ENCODE results near the gene SIDT1.

Gene SIDT1

DNA sequence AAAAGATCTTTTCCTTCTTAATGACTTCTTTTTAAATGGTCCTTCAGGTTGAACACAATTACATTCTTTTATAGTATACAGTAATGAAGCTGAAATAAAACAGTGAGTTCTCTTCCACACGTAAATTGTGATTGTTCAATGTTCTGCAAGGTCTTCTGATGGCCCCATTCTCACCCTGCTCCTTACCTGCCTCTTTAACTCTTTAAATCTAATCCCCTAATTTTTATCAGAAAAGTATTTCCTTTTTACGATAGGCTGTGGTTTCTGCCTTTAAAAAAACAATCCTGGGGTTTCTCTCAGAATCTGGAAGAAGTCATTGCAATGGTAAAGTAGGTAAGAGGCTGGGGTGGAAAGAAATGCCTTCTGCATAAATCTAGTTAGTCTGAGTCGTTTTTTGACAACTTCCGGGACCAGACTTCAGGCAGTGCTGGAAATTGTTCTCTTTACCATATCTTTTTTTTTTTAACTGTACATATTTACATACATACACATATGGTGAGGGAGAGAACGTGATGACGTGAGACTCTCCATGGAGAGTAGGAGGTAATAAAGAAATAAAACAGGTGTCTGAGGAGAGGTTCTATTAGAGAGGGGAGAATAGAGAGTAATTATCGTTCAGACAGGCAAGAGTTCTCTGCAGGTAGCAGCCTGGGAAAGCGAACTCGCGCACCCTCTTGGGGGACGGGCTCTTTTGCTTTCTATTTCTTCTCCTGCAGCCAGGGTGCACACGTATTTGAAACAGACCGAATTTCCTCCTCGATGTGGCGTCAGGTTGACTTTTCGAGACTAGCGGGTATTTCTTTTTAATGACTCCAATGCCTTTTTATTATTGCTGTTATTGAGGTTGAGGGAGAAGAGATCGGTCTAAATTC is at the start of gene SIDT1:
SIDT1 (plus strand) TSS at position 730 of the 872 bp plus-strand sequence. CDS start 467 bp downstream, outside the sequence.
- DNase-seq (ENCODE audit: low read depth) = no peak

GRCh38 chr3:113485161-113485609 is 47.2 kb upstream of the SIDT1 start:
- H3K4me3 ChIP-seq (ENCODE audit: low read depth, low read length) = no peak overlapping the region
- DNase-seq (ENCODE audit: low read depth) = no peak

More for the DNA sequence above, at the start of gene SIDT1:
- peak within 1 kb of the TSS; percentile 51 for H3K4me3 ChIP-seq (ENCODE audit: low read depth, low read length)

DNA sequence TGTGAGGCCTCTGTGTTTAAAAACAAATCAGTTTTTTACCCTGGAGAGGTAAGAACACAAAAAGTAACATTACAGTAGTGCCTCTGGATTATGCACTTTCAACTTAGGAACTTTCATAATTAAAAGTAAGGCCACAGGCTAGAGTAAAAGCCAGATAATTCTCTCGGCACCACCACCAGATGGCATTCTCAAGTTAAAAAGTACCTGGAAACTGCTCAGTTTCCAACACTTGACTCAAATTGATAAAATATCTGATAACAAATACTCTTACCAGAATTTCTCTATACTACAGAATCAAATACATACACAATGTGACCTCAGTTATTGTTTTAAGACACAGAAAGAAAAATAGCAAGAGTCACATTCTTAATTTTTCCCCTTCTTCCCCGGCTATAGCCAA is 37.3 kb upstream of the SIDT1 start:
- H3K4me3 ChIP-seq (ENCODE audit: low read depth, low read length) = no peak overlapping the region
- DNase-seq (ENCODE audit: low read depth) = no peak

- DNase-seq (ENCODE audit: low read depth) = no peak
- no peak overlapping the region for H3K4me3 ChIP-seq (ENCODE audit: low read depth, low read length)
Observed at GRCh38 chr3:113496924-113497323, 35.4 kb upstream of the SIDT1 start.

DNA sequence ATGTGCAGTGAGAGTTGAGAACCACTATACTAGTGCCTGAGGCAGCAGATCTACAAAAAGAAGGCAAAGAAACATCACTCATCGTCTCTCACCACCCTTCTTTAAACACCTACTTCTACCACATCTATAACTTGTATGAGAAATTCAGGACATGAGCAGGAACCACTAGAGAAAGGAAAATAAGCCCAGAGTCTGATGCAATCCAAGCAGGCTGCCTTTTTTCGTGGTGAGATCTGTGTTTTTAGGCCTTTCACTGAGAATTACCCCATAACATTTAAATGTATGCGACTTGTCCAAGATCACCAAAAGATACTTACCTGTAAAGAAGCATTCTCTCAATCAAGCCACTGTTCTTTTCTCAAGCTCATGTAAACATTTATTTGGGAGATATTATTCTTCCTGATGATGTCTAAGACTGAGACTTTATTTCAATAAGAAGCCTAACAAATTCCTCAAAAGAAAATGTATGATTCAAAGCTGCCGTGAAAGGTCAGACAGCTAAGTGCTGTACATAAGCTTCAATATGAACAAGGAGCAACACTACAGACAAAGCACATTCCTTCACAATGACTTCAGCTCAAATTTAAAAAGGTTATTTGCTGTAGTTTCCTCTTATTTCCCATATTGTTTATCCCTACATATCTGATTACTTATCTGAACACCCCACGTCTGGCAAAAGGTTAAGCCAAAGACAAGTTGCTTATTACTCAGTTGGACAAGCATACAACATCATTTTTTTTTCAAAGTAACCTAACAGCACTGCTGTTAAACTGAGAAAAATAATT is 33.9 kb upstream of the SIDT1 start:
- H3K4me3 ChIP-seq (ENCODE audit: low read depth, low read length) = no peak overlapping the region
- peak; percentile 47 for DNase-seq (ENCODE audit: low read depth)

- no peak overlapping the region for H3K4me3 ChIP-seq (ENCODE audit: low read depth, low read length)
- no peak for DNase-seq (ENCODE audit: low read depth)
Observed at GRCh38 chr3:113499081-113499480, 33.3 kb upstream of the SIDT1 start.

GRCh38 chr3:113501597-113501996 is 30.8 kb upstream of the SIDT1 start:
- H3K4me3 ChIP-seq (ENCODE audit: low read depth, low read length) = no peak overlapping the region
- no peak for DNase-seq (ENCODE audit: low read depth)

GRCh38 chr3:113505867-113506266 is 26.5 kb upstream of the SIDT1 start:
- H3K4me3 ChIP-seq (ENCODE audit: low read depth, low read length) = no peak overlapping the region
- DNase-seq (ENCODE audit: low read depth) = no peak

- no peak overlapping the region for H3K4me3 ChIP-seq (ENCODE audit: low read depth, low read length)
- no peak for DNase-seq (ENCODE audit: low read depth)
Observed at GRCh38 chr3:113507501-113508067, 24.8 kb upstream of the SIDT1 start.

DNA sequence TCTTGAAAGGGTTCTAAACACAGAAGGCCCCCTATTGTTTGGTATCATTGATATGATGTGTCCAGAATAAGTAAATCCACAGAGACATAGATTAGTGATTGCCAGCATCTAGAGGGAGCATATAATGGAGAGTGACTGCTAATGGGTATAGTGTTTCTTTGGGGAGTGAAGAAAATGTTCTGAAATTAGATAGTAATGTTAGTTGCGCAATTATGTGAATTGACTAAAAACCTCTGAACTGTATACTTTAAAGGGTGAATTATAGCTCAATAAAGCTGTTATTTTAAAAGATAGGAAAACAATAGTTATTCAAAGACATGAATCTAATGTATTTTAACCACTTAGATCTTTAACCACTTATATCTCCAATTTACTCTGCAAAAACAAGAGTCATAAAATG is 23.4 kb upstream of the SIDT1 start:
- H3K4me3 ChIP-seq (ENCODE audit: low read depth, low read length) = no peak overlapping the region
- DNase-seq (ENCODE audit: low read depth) = no peak

GRCh38 chr3:113514265-113514769 is 18.0 kb upstream of the SIDT1 start:
- peak overlapping the region; percentile 91 for H3K4me3 ChIP-seq (ENCODE audit: low read depth, low read length)
- no peak for DNase-seq (ENCODE audit: low read depth)

- no peak for DNase-seq (ENCODE audit: low read depth)
- no peak overlapping the region for H3K4me3 ChIP-seq (ENCODE audit: low read depth, low read length)
Observed at GRCh38 chr3:113516115-113516505, 16.2 kb upstream of the SIDT1 start.

DNA sequence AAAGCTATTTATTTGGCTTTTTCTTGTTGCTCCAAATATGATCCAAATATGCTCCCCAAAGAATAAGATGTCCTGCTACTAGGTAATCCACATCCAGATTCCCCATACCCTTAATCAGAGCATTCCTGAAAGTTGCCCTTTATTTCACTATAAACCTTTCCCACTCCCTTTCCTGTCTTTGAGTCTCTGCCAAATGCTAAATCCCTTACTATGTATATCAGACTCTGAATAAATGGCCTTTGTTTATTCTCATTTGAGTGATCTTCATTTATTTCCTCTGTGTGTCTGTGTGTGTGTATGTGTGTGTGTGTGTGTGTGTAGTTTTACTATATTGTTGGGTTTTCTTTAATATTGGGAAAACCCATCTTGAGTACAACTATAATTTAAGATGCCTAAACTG is 10.4 kb upstream of the SIDT1 start:
- H3K4me3 ChIP-seq (ENCODE audit: low read depth, low read length) = no peak overlapping the region
- DNase-seq (ENCODE audit: low read depth) = no peak

DNA sequence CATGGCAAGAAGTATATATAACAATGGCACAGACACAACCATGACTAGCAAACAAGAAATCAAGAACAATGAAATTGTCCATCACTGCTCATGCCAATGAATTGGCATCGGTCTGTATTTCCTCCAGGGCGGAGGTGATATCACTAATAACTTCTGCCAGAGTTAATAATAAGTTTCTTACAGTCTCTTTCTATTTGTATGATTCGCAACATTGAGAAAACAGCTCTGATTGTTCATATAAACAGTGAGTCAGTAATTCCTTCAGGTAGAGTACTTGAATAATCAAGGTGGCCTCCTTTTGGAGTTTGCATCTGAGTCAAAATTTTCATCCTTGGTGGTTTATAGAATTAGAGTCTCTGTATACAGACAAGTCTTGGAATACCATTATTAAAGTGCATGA is 9.1 kb upstream of the SIDT1 start:
- DNase-seq (ENCODE audit: low read depth) = no peak
- H3K4me3 ChIP-seq (ENCODE audit: low read depth, low read length) = no peak overlapping the region

GRCh38 chr3:113532698-113533533 is 561 bp downstream of the SIDT1 start:
- peak overlapping the region; percentile 51 for H3K4me3 ChIP-seq (ENCODE audit: low read depth, low read length)
- DNase-seq (ENCODE audit: low read depth) = no peak

DNA sequence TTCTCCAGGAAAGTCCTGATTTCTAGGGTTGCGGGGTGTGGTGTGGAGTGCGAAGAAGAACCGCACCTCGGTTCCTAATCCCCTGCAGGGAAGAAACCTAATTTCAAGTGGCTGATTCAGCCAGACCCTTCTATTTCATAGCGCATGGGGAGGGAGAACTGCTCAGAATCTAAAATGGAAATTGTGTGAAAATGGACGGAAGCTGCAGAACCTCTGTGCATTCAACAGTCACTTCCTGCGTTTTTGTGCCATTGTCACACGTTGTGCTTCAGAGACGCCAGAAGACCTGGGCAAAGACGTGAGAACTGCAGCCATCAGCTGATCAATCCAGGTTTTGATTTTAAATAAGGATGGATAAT is 1.2 kb downstream of the SIDT1 start:
- H3K4me3 ChIP-seq (ENCODE audit: low read depth, low read length) = peak overlapping the region; percentile 51
- no peak for DNase-seq (ENCODE audit: low read depth)

- no peak for DNase-seq (ENCODE audit: low read depth)
- H3K4me3 ChIP-seq (ENCODE audit: low read depth, low read length) = no peak overlapping the region
Observed at GRCh38 chr3:113534365-113534764, 2.0 kb downstream of the SIDT1 start.

DNA sequence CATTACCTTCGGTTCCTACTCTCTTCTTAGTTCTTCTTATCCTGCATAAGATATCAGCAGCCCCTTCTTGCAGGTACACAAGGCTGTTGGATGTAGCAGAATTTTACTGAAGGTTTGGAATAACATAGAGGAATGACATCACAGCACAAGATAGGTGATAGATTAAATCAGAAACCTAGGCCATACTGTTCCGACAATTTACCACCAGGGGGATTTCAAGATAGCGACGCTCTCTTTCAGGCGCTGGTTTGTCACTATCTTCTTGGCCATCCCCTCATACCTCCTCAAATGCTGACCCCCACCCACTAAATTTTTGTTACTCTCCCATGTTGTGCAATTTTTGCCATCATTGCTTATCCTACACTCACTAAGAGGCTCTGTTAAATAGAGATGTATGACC is 3.5 kb downstream of the SIDT1 start:
- no peak for DNase-seq (ENCODE audit: low read depth)
- no peak overlapping the region for H3K4me3 ChIP-seq (ENCODE audit: low read depth, low read length)

DNA sequence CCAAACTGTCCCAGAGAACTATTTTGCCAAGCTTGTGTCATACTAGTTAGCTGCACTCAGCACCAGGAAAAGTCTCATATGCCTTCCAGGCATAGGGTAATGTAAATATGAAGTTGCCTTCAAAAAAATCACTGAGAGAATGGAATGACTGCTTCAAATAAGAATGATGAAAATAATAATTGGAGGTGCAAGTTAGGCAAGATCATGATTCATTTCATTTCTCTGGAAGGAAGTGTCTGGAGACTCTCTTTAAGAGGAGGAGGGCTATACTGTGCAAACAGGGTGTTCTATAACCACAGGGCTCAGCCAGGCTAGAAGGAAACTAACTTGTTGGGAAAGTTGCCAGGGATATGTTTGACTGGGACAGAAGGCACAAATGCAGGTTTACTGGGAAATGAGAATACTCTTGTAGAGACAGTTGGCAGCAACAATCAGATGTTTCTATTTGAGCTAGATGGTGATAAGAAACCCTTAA is 4.3 kb downstream of the SIDT1 start:
- DNase-seq (ENCODE audit: low read depth) = peak; percentile 35
- no peak overlapping the region for H3K4me3 ChIP-seq (ENCODE audit: low read depth, low read length)
